ENCODE data around the gene GTF2H2C. TPM values are rescaled to one million over a fixed set of nuclear protein-coding genes. Genes with fewer than 3 reads are reported as not detected.
"Not testable (repeated sequence)": the region's sequence is repeated elsewhere in the genome, so short reads cannot be mapped to it uniquely, and the experiment has no call there.

GTF2H2C gene
- 61.0 and 63.6 TPM in 2 replicates for total RNA-seq (2021)
- long read RNA-seq, transcript GTF2H2C-201 (17 exons, 1,803 nt), result minor isoform, 14 of 315 reads
- long read RNA-seq, transcript GTF2H2C-210 (16 exons, 2,952 nt), result major isoform, 76 of 315 reads
- long read RNA-seq, transcript GTF2H2C-202 (15 exons, 1,956 nt), result minor isoform, 9 of 315 reads
- long read RNA-seq, partial matches to known transcripts, result 24 of 315 reads
- long read RNA-seq, other reads (novel, unspliced or antisense), result 192 of 315 reads

- H3K18ac ChIP-seq (ENCODE audit: insufficient read length, low read depth, low read length); H3K4ac ChIP-seq (ENCODE audit: low read depth, low read length); H2BK120ac ChIP-seq (ENCODE audit: low read depth, low read length, poor library complexity, severe bottlenecking); H4K91ac ChIP-seq (ENCODE audit: insufficient read length, low read depth, low read length); H3K4me1 ChIP-seq (ENCODE audit: insufficient read depth, low read length); H4K5ac ChIP-seq (ENCODE audit: insufficient read length, low read depth, low read length); H3K36me3 Mint-ChIP-seq (ENCODE audit: insufficient read depth in 1 of 3, low read depth in 3 of 3); H2BK5ac ChIP-seq (ENCODE audit: insufficient read length, low read length); H3K9me3 ChIP-seq (ENCODE audit: control insufficient read depth, low read depth, low read length); H2BK15ac ChIP-seq (ENCODE audit: low read depth, low read length); H2AK5ac ChIP-seq (ENCODE audit: insufficient read length, low read length); H3T11ph ChIP-seq (ENCODE audit: low read length); H4K8ac ChIP-seq (replicated peaks; ENCODE audit: insufficient read length, low read depth, low read length); H3K56ac ChIP-seq (ENCODE audit: insufficient read length, low read depth, low read length); H3K23ac ChIP-seq (ENCODE audit: insufficient read length, low read depth, low read length); H4K20me1 ChIP-seq (ENCODE audit: control insufficient read depth, insufficient read depth, insufficient read length); H2BK12ac ChIP-seq (ENCODE audit: insufficient read length, low read depth, low read length); H3K27me3 ChIP-seq (ENCODE audit: insufficient read depth, low read length); H2BK20ac ChIP-seq (ENCODE audit: low read depth, low read length, poor library complexity, severe bottlenecking); H3K9me3 Mint-ChIP-seq; H3K79me1 ChIP-seq (ENCODE audit: insufficient read depth, low read depth, low read length, poor library complexity, severe bottlenecking); H3K4me1 Mint-ChIP-seq; H3K23me2 ChIP-seq (ENCODE audit: insufficient read length, low read depth, low read length, poor library complexity, severe bottlenecking); H2AFZ ChIP-seq (ENCODE audit: low read length); H3K79me2 ChIP-seq (ENCODE audit: insufficient read depth, low read length); H3K27me3 Mint-ChIP-seq (ENCODE audit: low read depth): not testable (repeated sequence)
- TF ChIP-seq, protein P1, sequence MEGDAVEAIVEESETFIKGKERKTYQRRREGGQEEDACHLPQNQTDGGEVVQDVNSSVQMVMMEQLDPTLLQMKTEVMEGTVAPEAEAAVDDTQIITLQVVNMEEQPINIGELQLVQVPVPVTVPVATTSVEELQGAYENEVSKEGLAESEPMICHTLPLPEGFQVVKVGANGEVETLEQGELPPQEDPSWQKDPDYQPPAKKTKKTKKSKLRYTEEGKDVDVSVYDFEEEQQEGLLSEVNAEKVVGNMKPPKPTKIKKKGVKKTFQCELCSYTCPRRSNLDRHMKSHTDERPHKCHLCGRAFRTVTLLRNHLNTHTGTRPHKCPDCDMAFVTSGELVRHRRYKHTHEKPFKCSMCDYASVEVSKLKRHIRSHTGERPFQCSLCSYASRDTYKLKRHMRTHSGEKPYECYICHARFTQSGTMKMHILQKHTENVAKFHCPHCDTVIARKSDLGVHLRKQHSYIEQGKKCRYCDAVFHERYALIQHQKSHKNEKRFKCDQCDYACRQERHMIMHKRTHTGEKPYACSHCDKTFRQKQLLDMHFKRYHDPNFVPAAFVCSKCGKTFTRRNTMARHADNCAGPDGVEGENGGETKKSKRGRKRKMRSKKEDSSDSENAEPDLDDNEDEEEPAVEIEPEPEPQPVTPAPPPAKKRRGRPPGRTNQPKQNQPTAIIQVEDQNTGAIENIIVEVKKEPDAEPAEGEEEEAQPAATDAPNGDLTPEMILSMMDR (conservative IDR thresholded peaks at IDR 0.05), result peak; percentile 40; the same call in 2 of the 3 replicates
- DNase-seq, result peak; percentile 70
- peak within 1 kb of the TSS; percentile 47; the same call in 1 of the 2 replicates for H3K14ac ChIP-seq (ENCODE audit: insufficient read depth, low read length)
- WGBS (ENCODE audit: extremely low coverage, insufficient read length, low lambda C conversion rate), result no CpG with 5 or more reads among the region's 40 CpGs
- H3K27ac ChIP-seq (ENCODE audit: insufficient read length, low read depth, low read length), result peak within 1 kb of the TSS; percentile 60
- H3K9ac ChIP-seq (ENCODE audit: extremely low read depth, insufficient read length, low read length), result peak within 1 kb of the TSS; percentile 68
- peak within 1 kb of the TSS; percentile 70 to 92 (median 88); a peak in 5 of 7 replicates for H3K27ac Mint-ChIP-seq
- peak within 1 kb of the TSS; percentile 82 to 96 for H3K4me3 Mint-ChIP-seq
- H3K4me2 ChIP-seq (ENCODE audit: insufficient read depth, insufficient read length, low read length), result peak within 1 kb of the TSS; percentile 35
Measured at GRCh38 chr5:69559908-69560330, at the start of gene GTF2H2C. Gene GTF2H2C, plus strand, starts transcription at chr5:69560191. Its CDS starts 4,942 bp downstream, at chr5:69565133.
